ENCODE measurements around the gene C1QTNF12. TPM values are rescaled to one million over a fixed set of nuclear protein-coding genes. Genes with fewer than 3 reads are reported as not detected.

The C1QTNF12 gene
- total RNA-seq, 1 experiment from 2014 or later: 4.4 TPM

DNA sequence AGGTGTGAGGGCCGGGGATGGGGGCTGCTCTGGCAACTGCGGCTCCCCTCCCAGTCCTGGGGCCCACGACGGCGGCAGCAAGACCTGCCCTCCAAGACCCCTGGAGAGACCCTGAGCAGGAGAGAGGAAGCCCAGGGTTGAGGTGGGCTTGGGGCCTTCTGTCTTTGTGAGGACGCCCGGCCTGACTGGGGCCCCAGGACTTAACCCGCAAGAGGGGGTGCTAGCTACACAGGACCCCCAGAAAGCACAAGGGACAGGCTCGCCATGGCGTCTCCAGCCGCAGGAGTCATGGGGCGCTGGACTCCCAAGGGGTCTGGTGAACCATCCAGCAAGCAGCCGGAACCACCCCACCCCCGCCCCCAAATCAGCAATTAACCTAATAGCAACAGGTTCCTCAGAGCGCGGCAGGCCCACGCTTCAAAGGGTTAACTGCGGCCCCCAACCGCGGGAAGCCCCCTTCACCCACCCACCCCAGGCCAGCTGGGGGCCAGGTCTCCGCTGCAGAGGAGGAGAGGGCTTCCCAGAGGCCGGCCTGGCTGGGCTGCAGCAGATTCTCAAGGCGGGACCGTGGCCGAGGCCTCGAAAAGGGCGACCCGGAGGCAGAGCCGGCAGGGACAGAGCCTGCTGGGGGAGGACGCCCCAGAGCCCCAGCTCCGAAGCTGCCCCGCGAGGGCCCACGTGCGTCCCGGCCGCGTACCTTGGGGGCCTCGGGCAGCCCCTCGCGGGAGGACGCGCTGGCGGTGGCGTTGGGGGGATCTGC lies 525 bp downstream of the C1QTNF12 start:
- no TSS peak for BruUV-seq (replicated peaks)
- no peaks in the 10 kb centered on the region for H3K9me3 ChIP-seq (ENCODE audit: low read depth, low read length, poor library complexity, severe bottlenecking)

GRCh38 chr1:1245178-1245816 lies 1.2 kb downstream of the C1QTNF12 start:
- BruUV-seq (replicated peaks): no TSS peak
- no peak overlapping the region for H3K27ac ChIP-seq (ENCODE audit: low read depth, low read length, poor library complexity, severe bottlenecking)
- H3K4me3 ChIP-seq (ENCODE audit: low read depth, low read length, poor library complexity, severe bottlenecking): no peak overlapping the region
- TF ChIP-seq EZH2 (IDR thresholded peaks at IDR 0.05; ENCODE audit: borderline replicate concordance, low read depth, low read length, poor library complexity, severe bottlenecking) (no peak), CTCF (conservative IDR thresholded peaks at IDR 0.05; ENCODE audit: low read depth, low read length) (no peak)
- ChIA-PET CTCF (no interaction called here), POLR2A (ENCODE audit: low non-redundant PET) (no interaction called here)
- H3K27me3 ChIP-seq (replicated peaks; ENCODE audit: insufficient read depth, low read depth, low read length, poor library complexity): no peaks in the 10 kb centered on the region
- no peaks in the 10 kb centered on the region for H3K36me3 ChIP-seq (ENCODE audit: insufficient read depth, low read length, poor library complexity, severe bottlenecking)
- no peaks in the 10 kb centered on the region for H3K9me3 ChIP-seq (ENCODE audit: low read depth, low read length, poor library complexity, severe bottlenecking)
- H3K4me1 ChIP-seq (ENCODE audit: insufficient read depth, low read length, poor library complexity, severe bottlenecking): no peaks in the 10 kb centered on the region
- intact Hi-C loops (cut with micrococcal nuclease; ENCODE audit: unreplicated experiment): no loop called here
- no peak for DNase-seq (ENCODE audit: low spot score)

More for the DNA sequence above, 525 bp downstream of the C1QTNF12 start:
- Histone ChIP-seq H3K4me3 (ENCODE audit: low read depth, low read length, poor library complexity, severe bottlenecking) (no peak overlapping the region), H3K36me3 (ENCODE audit: insufficient read depth, low read length, poor library complexity, severe bottlenecking) (no peaks in the 10 kb centered on the region), H3K27ac (ENCODE audit: low read depth, low read length, poor library complexity, severe bottlenecking) (no peak overlapping the region), H3K4me1 (ENCODE audit: insufficient read depth, low read length, poor library complexity, severe bottlenecking) (no peaks in the 10 kb centered on the region), H3K27me3 (replicated peaks; ENCODE audit: insufficient read depth, low read depth, low read length, poor library complexity) (no peaks in the 10 kb centered on the region)
- intact Hi-C loops (cut with micrococcal nuclease; ENCODE audit: unreplicated experiment): no loop called here
- POLR2A ChIA-PET (ENCODE audit: low non-redundant PET): no interaction called here
- CTCF ChIA-PET: no interaction called here
- no peak for DNase-seq (ENCODE audit: low spot score)
- TF ChIP-seq EZH2 (IDR thresholded peaks at IDR 0.05; ENCODE audit: borderline replicate concordance, low read depth, low read length, poor library complexity, severe bottlenecking) (no peak), CTCF (conservative IDR thresholded peaks at IDR 0.05; ENCODE audit: low read depth, low read length) (no peak)

GRCh38 chr1:1244192-1244811 lies 2.2 kb downstream of the C1QTNF12 start:
- POLR2A ChIA-PET (ENCODE audit: low non-redundant PET): no interaction called here
- Histone ChIP-seq H3K9me3 (ENCODE audit: low read depth, low read length, poor library complexity, severe bottlenecking) (no peaks in the 10 kb centered on the region), H3K36me3 (ENCODE audit: insufficient read depth, low read length, poor library complexity, severe bottlenecking) (no peaks in the 10 kb centered on the region), H3K27ac (ENCODE audit: low read depth, low read length, poor library complexity, severe bottlenecking) (no peak overlapping the region), H3K4me3 (ENCODE audit: low read depth, low read length, poor library complexity, severe bottlenecking) (no peak overlapping the region), H3K4me1 (ENCODE audit: insufficient read depth, low read length, poor library complexity, severe bottlenecking) (no peaks in the 10 kb centered on the region), H3K27me3 (replicated peaks; ENCODE audit: insufficient read depth, low read depth, low read length, poor library complexity) (no peaks in the 10 kb centered on the region)
- TF ChIP-seq CTCF (conservative IDR thresholded peaks at IDR 0.05; ENCODE audit: low read depth, low read length): no peak
- no peak for TF ChIP-seq EZH2 (IDR thresholded peaks at IDR 0.05; ENCODE audit: borderline replicate concordance, low read depth, low read length, poor library complexity, severe bottlenecking)
- CTCF ChIA-PET: no interaction called here
- DNase-seq (ENCODE audit: low spot score): no peak
- intact Hi-C loops (cut with micrococcal nuclease; ENCODE audit: unreplicated experiment): no loop called here
- BruUV-seq (replicated peaks): no TSS peak

Measured in A673 (cell line).